ENCODE results near the gene TBCC. TPM values are rescaled to one million over a fixed set of nuclear protein-coding genes. Genes with fewer than 3 reads are reported as not detected.

The TBCC gene
- total RNA-seq, 2 donors from 2014 or later = 28.8 to 32.6 TPM

DNA sequence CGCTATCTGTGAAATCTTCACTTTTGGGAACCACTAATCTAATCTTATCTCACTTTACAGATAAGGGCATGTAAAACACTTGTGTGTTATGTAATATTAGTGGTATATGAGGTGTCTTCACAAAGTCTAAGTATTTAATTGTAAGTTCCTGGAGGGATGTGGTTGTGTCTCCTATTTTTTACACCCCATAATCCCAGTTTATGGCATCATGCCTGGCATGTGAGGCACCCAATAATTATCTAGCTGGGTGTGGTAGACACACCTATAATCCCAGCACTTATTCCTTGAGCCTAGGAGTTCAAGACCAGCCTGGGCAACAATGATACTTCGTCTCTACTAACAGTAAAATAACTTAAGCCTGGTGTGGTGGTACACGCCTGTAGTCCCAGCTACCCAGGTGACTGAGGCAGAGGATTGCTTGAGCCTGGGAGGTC, 16.5 kb upstream of the TBCC start:
- no peak overlapping the region for H3K4me3 Mint-ChIP-seq
- no peaks in the 10 kb centered on the region for H3K27me3 Mint-ChIP-seq
- H3K36me3 Mint-ChIP-seq = peaks cover 4% of the 10 kb centered on the region
- no peak for ATAC-seq
- DNase-seq (ENCODE audit: low spot score) = no peak
- H3K9me3 Mint-ChIP-seq = no peaks in the 10 kb centered on the region
- H3K27ac Mint-ChIP-seq = no peak overlapping the region
- H3K4me1 Mint-ChIP-seq (ENCODE audit: low read depth in 2 of 2) = peaks cover 27 to 31% of the 10 kb centered on the region in 2 donors

DNA sequence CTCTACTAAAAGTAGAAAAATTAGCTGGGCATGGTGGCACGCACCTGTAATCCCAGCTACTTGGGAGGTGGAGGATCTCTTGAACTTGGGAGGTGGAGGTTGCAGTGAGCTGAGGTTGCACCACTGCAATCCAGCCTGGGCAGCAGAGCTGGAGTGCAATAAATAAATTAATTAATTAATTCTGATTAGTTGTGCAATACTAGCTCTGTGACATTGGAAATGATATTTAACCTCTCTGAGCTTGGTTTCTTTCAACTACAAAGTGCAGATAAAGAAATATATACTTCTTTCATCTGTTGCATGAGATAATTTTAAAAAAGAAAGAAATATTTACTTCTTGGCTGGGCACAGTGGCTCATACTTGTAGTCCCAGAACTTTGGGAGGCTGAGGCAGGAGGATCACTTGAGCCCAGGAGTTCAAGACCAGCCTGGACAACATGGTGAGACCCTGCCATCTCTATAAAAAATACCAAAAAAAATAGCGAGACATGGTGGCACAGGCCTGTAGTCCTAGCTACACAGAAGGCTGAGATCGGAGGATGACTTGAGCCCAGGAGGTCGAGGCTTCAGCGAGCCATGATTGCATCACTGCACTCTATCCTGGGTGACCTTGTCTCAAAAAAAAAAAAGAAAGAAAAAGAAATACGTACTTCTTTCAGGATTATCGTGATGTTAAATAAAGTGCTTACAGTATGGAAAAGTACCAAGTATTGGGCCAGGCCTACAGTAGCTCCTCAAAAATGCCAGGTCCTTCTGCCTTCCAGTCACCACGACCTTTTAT, 15.6 kb upstream of the TBCC start:
- Mint-ChIP-seq H3K4me1 (ENCODE audit: low read depth in 2 of 2) (peaks cover 17 to 22% of the 10 kb centered on the region in 2 donors), H3K27ac (no peak overlapping the region), H3K4me3 (no peak overlapping the region), H3K27me3 (no peaks in the 10 kb centered on the region), H3K36me3 (peaks cover 4% of the 10 kb centered on the region), H3K9me3 (no peaks in the 10 kb centered on the region)
- DNase-seq (ENCODE audit: low spot score) (no peak), ATAC-seq (no peak)

DNA sequence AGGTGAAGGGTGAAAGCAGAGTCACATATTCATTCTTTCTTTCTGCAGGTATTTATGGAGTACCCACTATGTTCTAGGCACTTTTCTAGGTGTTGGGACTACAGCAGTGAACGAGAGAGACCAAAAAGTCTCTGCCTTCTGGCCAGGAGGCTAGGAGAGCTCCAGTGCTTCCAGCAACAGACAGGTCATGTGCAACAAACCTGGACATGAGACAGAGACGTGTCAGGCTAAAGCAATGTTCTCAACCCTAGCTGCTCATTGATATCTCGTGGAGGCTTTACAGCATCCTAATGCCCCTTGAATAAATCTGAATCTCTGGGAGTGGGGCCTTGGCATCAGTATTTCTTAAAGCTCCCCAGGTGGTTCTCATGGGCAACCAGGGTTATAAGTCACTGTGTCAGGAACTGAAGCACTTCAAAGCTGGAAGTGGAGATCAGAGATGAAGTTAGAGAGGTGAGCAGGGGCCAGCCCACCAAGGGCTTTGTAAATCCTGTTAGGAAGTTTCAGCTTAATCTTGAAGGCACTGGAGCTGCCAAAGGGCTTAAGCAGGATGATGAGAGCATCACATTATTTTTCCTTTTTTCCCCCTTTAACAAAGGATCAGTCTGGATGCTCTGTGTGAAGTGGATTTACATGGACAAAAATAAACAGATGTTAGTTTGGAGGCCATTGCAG, 13.0 kb upstream of the TBCC start:
- no peak for DNase-seq (ENCODE audit: low spot score)
- H3K4me1 Mint-ChIP-seq (ENCODE audit: low read depth in 2 of 2) = peaks cover 0 to 10% of the 10 kb centered on the region in 2 donors
- no peak overlapping the region for H3K4me3 Mint-ChIP-seq
- H3K27me3 Mint-ChIP-seq = no peaks in the 10 kb centered on the region
- no peak for ATAC-seq
- peaks cover 4% of the 10 kb centered on the region for H3K36me3 Mint-ChIP-seq
- H3K9me3 Mint-ChIP-seq = no peaks in the 10 kb centered on the region
- no peak overlapping the region for H3K27ac Mint-ChIP-seq

DNA sequence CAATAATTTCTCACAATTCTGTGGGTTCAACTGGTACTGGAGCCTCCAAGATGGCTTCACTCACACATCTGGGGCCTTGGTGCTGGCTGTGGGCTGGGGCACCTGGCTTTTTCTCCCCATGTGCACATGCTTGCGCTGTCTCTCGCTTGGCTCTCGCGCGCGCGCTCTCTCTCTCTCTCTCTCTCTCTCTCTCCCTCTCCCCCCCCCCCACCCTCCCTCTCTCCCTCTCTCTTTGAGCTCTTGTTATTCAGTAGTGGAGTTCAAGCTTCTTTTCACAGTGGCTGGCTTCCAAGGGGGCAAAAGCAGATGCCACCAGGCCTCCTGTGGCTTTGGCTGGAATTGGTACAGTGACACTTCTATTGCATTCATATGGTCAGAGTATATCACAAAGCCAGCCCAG, 10.8 kb upstream of the TBCC start:
- Mint-ChIP-seq H3K27ac (peak overlapping the region in 1 of 2 donors; percentile 32), H3K4me3 (no peak overlapping the region), H3K27me3 (no peaks in the 10 kb centered on the region), H3K36me3 (peaks cover 4% of the 10 kb centered on the region), H3K9me3 (no peaks in the 10 kb centered on the region), H3K4me1 (ENCODE audit: low read depth in 2 of 2) (peaks cover 0 to 10% of the 10 kb centered on the region in 2 donors)
- ATAC-seq (no peak), DNase-seq (ENCODE audit: low spot score) (no peak)

DNA sequence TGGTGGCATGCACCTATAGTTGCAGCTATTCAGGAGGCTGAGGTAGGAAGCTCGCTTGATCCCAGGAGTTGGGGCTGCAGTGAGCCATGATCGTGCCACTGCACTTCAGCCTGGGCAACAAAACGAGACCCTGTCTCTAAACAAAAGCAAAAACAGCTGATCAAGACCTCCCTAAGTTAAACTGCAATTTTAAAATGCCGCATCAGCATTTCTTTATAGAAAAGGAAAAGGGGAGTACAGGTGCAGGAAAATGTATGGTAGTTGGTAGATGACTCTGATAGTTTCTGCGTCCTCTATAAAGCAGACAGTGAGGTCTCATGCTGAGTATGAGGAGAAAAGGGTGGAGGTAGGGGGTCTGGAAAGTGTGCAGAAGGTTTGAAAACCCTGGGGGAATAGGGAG, 8.9 kb upstream of the TBCC start:
- ATAC-seq (no peak), DNase-seq (ENCODE audit: low spot score) (no peak)
- Mint-ChIP-seq H3K4me3 (no peak overlapping the region), H3K36me3 (peaks cover 4% of the 10 kb centered on the region), H3K4me1 (ENCODE audit: low read depth in 2 of 2) (peaks cover 0 to 10% of the 10 kb centered on the region in 2 donors), H3K27me3 (no peaks in the 10 kb centered on the region), H3K27ac (no peak overlapping the region), H3K9me3 (no peaks in the 10 kb centered on the region)

DNA sequence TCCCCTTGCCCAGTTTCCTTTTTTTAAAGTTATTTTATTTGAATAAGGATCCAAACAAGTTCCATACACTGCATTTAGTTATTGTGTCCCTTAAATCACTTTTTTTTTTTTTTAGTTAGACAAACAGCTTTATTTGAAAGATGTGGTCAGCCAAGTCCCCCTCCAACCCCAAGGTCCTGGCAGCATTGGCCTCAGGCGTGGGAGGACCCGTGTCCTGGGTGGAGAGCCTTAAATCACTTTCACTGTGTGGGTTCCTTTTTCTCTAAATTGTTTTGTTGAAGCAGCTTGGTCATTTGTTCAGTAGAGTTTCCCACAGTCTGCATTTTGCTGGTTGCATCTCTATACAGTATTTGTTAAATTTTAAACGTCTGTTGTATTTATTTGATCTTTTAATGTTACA, 5.2 kb upstream of the TBCC start:
- no peak overlapping the region for H3K27ac Mint-ChIP-seq
- H3K4me1 Mint-ChIP-seq (ENCODE audit: low read depth in 2 of 2) = peaks cover 11 to 17% of the 10 kb centered on the region in 2 donors
- ATAC-seq (no peak), DNase-seq (ENCODE audit: low spot score) (no peak)
- no peaks in the 10 kb centered on the region for H3K27me3 Mint-ChIP-seq
- peaks cover under 1% of the 10 kb centered on the region for H3K36me3 Mint-ChIP-seq
- no peak overlapping the region for H3K4me3 Mint-ChIP-seq
- H3K9me3 Mint-ChIP-seq = no peaks in the 10 kb centered on the region

DNA sequence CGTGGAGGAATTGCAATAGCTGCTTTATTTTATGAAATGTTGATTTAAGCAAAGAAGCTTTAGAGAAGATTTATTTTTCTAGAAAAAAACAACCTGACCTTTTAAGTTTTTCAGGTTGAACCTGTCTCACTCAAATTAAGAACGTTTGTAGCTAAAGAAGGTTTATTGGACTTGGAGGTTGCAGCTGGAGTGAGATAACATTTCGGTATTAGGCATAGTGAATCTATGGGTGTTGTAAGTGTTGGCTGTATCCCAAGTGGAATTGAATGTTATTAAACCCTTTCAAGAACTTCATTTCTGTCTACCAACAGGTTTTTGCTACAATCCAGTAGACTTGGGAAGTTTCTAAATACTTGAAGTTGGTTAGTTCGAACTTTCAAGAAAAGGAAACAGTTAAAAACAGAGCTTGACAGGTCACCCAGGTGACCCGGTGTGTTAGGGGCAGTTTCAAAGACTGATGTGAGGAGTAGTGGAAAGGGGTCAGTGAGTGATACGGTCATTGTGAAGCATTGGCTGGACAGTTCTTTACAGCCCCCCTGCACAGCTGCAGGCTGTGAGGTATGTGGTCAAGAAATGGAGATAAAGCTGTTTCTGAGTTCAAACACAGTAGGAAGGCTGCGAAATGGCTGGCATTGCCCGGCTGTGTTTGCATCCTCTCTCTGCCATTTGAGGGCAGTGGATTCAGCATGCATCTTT, 2.4 kb upstream of the TBCC start:
- no peak for DNase-seq (ENCODE audit: low spot score)
- H3K36me3 Mint-ChIP-seq = peaks cover 6% of the 10 kb centered on the region
- H3K27me3 Mint-ChIP-seq = no peaks in the 10 kb centered on the region
- ATAC-seq = no peak
- H3K4me1 Mint-ChIP-seq (ENCODE audit: low read depth in 2 of 2) = peaks cover 19 to 24% of the 10 kb centered on the region in 2 donors
- H3K27ac Mint-ChIP-seq = no peak overlapping the region
- no peaks in the 10 kb centered on the region for H3K9me3 Mint-ChIP-seq
- peak overlapping the region; percentile 21 for H3K4me3 Mint-ChIP-seq

DNA sequence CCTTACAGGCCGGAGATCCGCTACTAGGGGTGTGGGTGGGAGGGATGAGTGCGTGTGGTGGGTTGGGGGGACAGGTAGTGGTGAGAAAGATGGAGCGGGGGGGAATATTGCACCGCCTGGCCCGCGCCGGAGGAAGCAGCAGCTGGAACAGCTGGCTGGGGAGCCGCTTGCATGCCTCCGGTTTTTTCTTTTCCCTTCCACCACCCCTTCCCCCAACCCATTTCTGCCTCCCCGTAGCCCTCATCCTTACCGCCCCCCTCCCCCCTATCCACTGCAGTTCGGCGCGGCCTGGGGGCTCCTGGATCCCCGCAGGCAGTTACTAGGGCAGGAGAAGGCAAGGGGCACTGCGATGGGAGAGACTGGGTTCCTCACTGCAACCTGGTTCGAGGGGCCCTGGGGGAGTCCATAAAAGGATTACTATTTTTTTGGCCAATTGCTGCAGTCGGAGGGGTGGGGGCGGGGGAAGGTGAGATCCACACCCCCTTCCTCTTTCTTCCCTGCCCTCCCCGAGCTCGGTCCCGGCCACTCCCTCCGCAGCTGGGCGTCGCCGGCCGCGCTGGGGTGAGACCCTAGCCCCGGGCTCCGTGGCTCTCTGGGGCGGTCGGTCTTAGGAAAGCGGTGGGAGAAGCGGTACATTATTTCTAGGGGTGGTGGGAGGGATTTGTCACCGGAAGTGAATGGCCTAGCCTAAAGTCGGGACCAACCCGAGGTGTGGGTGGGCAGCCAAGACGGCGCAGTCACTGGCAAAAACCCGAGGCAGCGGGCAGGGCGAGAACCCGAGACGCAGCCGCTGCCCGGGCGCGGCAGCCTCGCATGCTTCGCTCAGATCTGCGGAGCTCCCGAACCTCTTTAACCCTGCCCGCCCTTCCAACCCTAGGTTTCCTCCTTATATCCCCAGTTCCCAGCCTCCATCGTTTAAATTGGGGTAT, 824 bp upstream of the TBCC start:
- ATAC-seq (peak; percentile 75 to 77), DNase-seq (ENCODE audit: low spot score) (peak; percentile 87)
- Mint-ChIP-seq H3K4me1 (ENCODE audit: low read depth in 2 of 2) (peaks cover 22 to 24% of the 10 kb centered on the region in 2 donors), H3K27ac (peak overlapping the region; percentile 98 to 99), H3K36me3 (peaks cover 13% of the 10 kb centered on the region), H3K27me3 (no peaks in the 10 kb centered on the region), H3K9me3 (no peaks in the 10 kb centered on the region), H3K4me3 (peak overlapping the region; percentile 97)

DNA sequence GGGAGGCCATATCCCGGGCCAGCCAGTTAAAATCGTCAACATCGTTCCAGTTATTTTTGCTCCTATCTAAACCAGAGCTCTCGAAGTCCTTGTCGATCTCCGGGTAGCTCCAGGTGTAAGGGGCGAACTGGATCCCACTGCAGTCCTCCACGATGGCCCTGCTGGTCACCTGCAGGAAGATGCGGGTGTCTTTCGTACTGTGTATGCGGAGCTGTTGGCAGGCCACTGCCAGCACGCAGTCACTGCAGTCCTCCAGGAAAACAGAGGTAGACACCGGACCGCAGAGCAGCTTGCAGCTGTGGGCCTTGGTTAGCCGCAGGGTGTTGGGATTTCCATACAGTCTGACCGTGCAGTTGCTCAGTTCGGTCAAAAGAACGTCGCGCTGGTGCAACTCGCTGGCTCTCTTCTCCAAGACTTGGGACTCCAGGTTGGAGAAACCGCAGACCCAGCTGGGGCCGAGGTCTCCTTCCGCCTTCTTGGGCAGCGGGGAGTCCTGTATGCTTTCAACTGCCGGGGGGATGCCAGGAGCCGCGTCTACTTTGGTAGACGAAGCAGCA, 742 bp downstream of the TBCC start:
- H3K27ac Mint-ChIP-seq = peak overlapping the region; percentile 98 to 99
- peaks cover 22 to 24% of the 10 kb centered on the region in 2 donors for H3K4me1 Mint-ChIP-seq (ENCODE audit: low read depth in 2 of 2)
- peak overlapping the region; percentile 97 for H3K4me3 Mint-ChIP-seq
- no peaks in the 10 kb centered on the region for H3K9me3 Mint-ChIP-seq
- DNase-seq (ENCODE audit: low spot score) = peak; percentile 80
- peak in 1 of 2 donors; percentile 2 for ATAC-seq
- H3K36me3 Mint-ChIP-seq = peaks cover 13% of the 10 kb centered on the region
- no peaks in the 10 kb centered on the region for H3K27me3 Mint-ChIP-seq

DNA sequence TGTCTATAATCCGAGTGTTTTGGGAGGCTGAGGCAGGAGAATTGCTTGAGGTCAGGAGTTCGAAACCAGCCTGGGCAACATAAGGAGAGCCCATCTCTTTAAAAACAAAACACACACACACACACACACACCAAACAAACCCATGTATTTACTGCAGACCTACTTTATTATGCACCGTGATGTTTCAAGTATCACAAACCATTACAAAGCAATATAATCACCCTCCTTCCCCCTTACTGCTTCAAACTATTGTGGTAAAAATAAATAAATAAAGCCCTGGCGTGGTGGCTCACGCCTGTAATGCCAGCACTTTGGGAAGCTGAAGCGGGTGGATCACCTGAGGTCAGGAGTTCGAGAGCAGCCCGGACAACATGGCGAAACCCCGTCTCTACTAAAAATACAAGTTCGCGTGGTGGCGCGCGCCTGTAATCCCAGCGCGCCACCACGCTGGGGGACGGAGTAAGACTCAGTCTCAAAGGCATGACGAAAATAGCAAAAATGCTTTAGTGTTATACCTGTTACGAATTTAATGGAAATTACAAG, 1.5 kb downstream of the TBCC start:
- H3K4me3 Mint-ChIP-seq = peak overlapping the region; percentile 97
- H3K36me3 Mint-ChIP-seq = peaks cover 13% of the 10 kb centered on the region
- H3K9me3 Mint-ChIP-seq = no peaks in the 10 kb centered on the region
- no peak for ATAC-seq
- peak overlapping the region in 1 of 2 donors; percentile 98 for H3K27ac Mint-ChIP-seq
- peaks cover 22 to 24% of the 10 kb centered on the region in 2 donors for H3K4me1 Mint-ChIP-seq (ENCODE audit: low read depth in 2 of 2)
- DNase-seq (ENCODE audit: low spot score) = no peak
- H3K27me3 Mint-ChIP-seq = no peaks in the 10 kb centered on the region

DNA sequence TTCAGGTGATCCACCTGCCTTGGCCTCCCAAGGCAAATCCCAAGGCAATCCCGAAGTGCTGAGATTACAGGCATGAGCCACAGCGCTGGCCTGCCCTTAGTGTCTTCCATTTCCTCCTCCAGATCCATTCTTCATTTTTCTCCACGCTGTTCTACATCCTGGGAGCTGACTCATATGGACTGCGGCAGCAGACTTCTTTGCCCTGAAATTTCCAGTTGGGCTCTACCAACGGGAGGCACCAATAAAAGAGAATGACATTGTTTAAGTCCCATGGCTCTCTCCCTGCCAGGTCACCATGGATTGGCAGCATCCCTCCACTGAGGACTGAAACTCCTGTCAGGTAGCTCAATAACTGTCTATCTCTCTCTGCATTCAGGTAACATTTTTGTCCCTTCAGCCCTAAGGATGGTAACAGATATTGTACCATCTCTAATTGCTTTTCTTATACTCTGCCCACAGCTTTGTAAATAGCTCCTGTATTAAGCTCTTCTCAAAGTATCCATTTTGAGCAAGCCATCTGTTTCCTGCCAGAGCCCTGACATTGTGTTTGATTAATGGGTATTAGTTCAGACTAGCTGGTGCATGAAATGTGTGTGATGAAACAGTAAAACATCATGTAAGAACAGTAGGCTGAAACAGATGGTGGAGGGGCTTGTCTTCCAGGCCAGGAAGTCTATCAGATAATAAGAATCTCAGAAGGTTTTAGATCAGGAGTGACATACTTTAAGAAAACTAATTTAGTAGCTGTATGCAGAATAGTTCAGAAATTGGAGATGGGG, 3.6 kb downstream of the TBCC start:
- Mint-ChIP-seq H3K27ac (no peak overlapping the region), H3K36me3 (peaks cover 13% of the 10 kb centered on the region), H3K4me3 (peak overlapping the region; percentile 48), H3K9me3 (no peaks in the 10 kb centered on the region), H3K4me1 (ENCODE audit: low read depth in 2 of 2) (peaks cover 11 to 12% of the 10 kb centered on the region in 2 donors), H3K27me3 (no peaks in the 10 kb centered on the region)
- ATAC-seq = no peak
- no peak for DNase-seq (ENCODE audit: low spot score)

DNA sequence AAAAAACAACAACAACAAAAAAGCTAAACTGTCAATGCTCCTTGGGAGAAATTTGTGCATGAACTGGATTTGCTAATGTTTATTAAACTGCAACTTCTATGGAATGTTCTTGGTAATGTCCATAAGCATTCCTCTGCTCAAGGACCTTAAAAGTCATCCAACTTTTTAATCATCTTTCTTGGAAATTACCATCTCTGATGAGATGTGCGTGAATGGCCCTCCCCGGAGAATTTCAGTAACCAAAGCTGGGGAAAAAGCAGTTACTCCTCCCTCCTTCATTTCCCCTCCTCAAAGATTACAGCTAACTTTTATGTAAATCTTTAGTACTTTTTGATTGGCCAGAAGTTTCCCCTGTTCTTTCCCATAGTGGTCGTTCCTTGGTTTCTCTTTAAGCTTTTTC, 5.2 kb downstream of the TBCC start:
- no peaks in the 10 kb centered on the region for H3K9me3 Mint-ChIP-seq
- H3K27ac Mint-ChIP-seq = no peak overlapping the region
- H3K36me3 Mint-ChIP-seq = peaks cover 10% of the 10 kb centered on the region
- no peak overlapping the region for H3K4me3 Mint-ChIP-seq
- H3K4me1 Mint-ChIP-seq (ENCODE audit: low read depth in 2 of 2) = peaks cover 7 to 9% of the 10 kb centered on the region in 2 donors
- DNase-seq (ENCODE audit: low spot score) (no peak), ATAC-seq (no peak)
- H3K27me3 Mint-ChIP-seq = no peaks in the 10 kb centered on the region

Measured in natural killer cell treated with Interleukin-12 subunit alpha and Interleukin-12 subunit beta and Interleukin-15 and Interleukin-18, amount 100 ng/mL, for 72 hours (primary cell).